Ovary (tissue), 9 donors: ENCODE measurements around the gene SLC26A1. TPM values are rescaled to one million over a fixed set of nuclear protein-coding genes. Genes with fewer than 3 reads are reported as not detected.

Experiments
- DNase-seq, 5 donors: peaks; one replicate each; pipeline ENCODE4 v3.0.0-alpha.2; 2019 to 2020
- H3K27ac ChIP-seq, 2 donors: fragments of 200-600 bp; one replicate each; pipeline versions ENCODE4 v1.5.1 to v1.8.0; 2019 to 2022
- H3K27me3 ChIP-seq: fragments of 200-600 bp; one replicate; pipeline ENCODE4 v1.8.0; 2022
- H3K36me3 ChIP-seq: fragments of 200-600 bp; sonication (generic); one replicate; pipeline ENCODE4 v1.5.1; 2019
- H3K4me1 ChIP-seq: one replicate; pipeline ENCODE4 v1.8.1; 2013; ENCODE audit warnings: mild to moderate bottlenecking, moderate library complexity; ENCODE audit not compliant: insufficient read depth
- H3K4me3 ChIP-seq: fragments of 200-600 bp; sonication (generic); one replicate; pipeline ENCODE4 v1.5.1; 2017
- H3K9me3 ChIP-seq, 2 donors: fragments of 200-600 bp in 1 of 2; sonication (generic) in 1 of 2; one replicate each; pipeline versions ENCODE4 v1.5.1 to v1.8.1; 2013 to 2019; ENCODE audit warnings: mild to moderate bottlenecking in 1 of 2, moderate library complexity in 1 of 2
- CTCF ChIP-seq, 3 donors: fragments of 450-650 bp in 2 of 3; fragments of 200-600 bp in 1 of 3; IDR thresholded peaks; one replicate each; pipeline versions ENCODE4 v1.5.1 to v1.8.0; 2016 to 2022; ENCODE audit warnings: antibody characterized with exemption in 3 of 3, mild to moderate bottlenecking in 1 of 3
- EP300 ChIP-seq: sonication (generic); formaldehyde crosslinking; IDR thresholded peaks from one replicate; pipeline ENCODE4 v1.6.1; 2017; ENCODE audit warnings: antibody characterized with exemption
- POLR2A ChIP-seq: fragments of 450-650 bp; IDR thresholded peaks from one replicate; pipeline ENCODE4 v1.6.1; 2017; ENCODE audit warnings: antibody characterized with exemption, mild to moderate bottlenecking, moderate library complexity
- WGBS, 3 donors: extraction: QIAGEN DNeasy Blood & Tissue Kit in 1 of 3; methylation state at CpG; one replicate each; pipeline versions ENCODE4 v1.1.5 to v1.1.7; 2013 to 2017; 5-methylcytosine and 5-hydroxymethylcytosine counted together
- intact Hi-C, 4 donors: fragments of 100-400 bp; cut with DNase I; formaldehyde crosslinking; loops; one replicate each; pipeline versions ENCODE4 v1.11.0 to v1.15.1; 2022 to 2023
- polyA plus RNA-seq, 2 donors: library from polyadenylated mRNA; stranded (reverse); fragments of 200-250 nt in 1 of 2; fragments of 350-450 nt in 1 of 2; fragmentation: Illumina TruSeq in 1 of 2; extraction: RNeasy Lipid Tissue Mini Kit (QIAGEN cat#74804) in 1 of 2; gene quantifications; one replicate each; pipeline ENCODE4 v1.2.3, GENCODE V29; 2013 to 2014
- total RNA-seq, 7 donors: library from RNA; depleted of rRNA in 2 of 7; stranded (reverse); fragments of >200 nt in 2 of 7; fragmentation: NEBNext Ultra II Directional in 3 of 7; extraction: Animal tissue kit (Norgen Biotek cat#: 25700) in 3 of 7; gene quantifications; one replicate each; pipeline versions ENCODE4 v1.1.0 to v1.2.4, GENCODE V29; 2016 to 2023
- donor health status: DM: no; HTN: no; CAD: no; lungs with moderate emphysema.
- donor health status: DM: no; HTN: no; CAD: no.
- donor health status: Bipolar disorder and iron deficiency.
- donor health status: DM: yes; HTN: yes; CAD: no.
- donor health status: DM: no; HTN: no; CAD: no.
- donor health status: DM: yes; HTN: yes; CAD: no.

Gene SLC26A1
- total and polyA plus RNA-seq, 9 donors = 0.10 to 1.1 (median 0.25) TPM; not detected in 1

GRCh38 chr4:1018147-1019020 lies 25.2 kb upstream of the SLC26A1 start:
- TF ChIP-seq EP300 (no peak), POLR2A (no peak), CTCF (IDR thresholded peaks at IDR 0.05) (no peak)
- Histone ChIP-seq H3K27me3 (no peaks in the 10 kb centered on the region), H3K4me1 (peaks cover 16% of the 10 kb centered on the region), H3K9me3 (no peaks in the 10 kb centered on the region), H3K4me3 (no peak overlapping the region), H3K27ac (peak overlapping the region; percentile 24 to 34), H3K36me3 (no peaks in the 10 kb centered on the region)
- WGBS, 3 donors = 46 to 47% (median 47%) methylated on average over 25 to 29 of the region's 29 CpGs
- peak in 3 of 5 donors; percentile 54 to 68 (median 63) for DNase-seq
- intact Hi-C loops = loop anchor here in 1 of 4 donors (10.0 kb wide), 1 partner anchor 216 kb away; no protein-coding TSS in a partner anchor

GRCh38 chr4:1017706-1018105 lies 24.5 kb upstream of the SLC26A1 start:
- Histone ChIP-seq H3K36me3 (no peaks in the 10 kb centered on the region), H3K4me3 (no peak overlapping the region), H3K27me3 (no peaks in the 10 kb centered on the region), H3K4me1 (peaks cover 22% of the 10 kb centered on the region), H3K9me3 (no peaks in the 10 kb centered on the region), H3K27ac (no peak overlapping the region)
- TF ChIP-seq EP300 (no peak), POLR2A (no peak), CTCF (IDR thresholded peaks at IDR 0.05) (no peak)
- WGBS, 3 donors = 49 to 68% (median 55%) methylated on average over 14 to 15 of the region's 15 CpGs
- intact Hi-C loops = loop anchor here in 1 of 4 donors (10.0 kb wide), 1 partner anchor 217 kb away; no protein-coding TSS in a partner anchor
- DNase-seq = no peak

- intact Hi-C loops = loop anchor here in 1 of 4 donors (10.0 kb wide), 1 partner anchor 218 kb away; no protein-coding TSS in a partner anchor
- no peak for TF ChIP-seq POLR2A
- no peak for TF ChIP-seq EP300
- no peak for TF ChIP-seq CTCF (IDR thresholded peaks at IDR 0.05)
- no peak overlapping the region for H3K27ac ChIP-seq
- 83 to 87% (median 84%) methylated on average over 16 of the region's 16 CpGs for WGBS, 3 donors
- H3K4me3 ChIP-seq = no peak overlapping the region
- no peaks in the 10 kb centered on the region for H3K36me3 ChIP-seq
- no peaks in the 10 kb centered on the region for H3K9me3 ChIP-seq
- no peaks in the 10 kb centered on the region for H3K27me3 ChIP-seq
- no peak for DNase-seq
- peaks cover 27% of the 10 kb centered on the region for H3K4me1 ChIP-seq
Observed at GRCh38 chr4:1017211-1017610, 24.0 kb upstream of the SLC26A1 start.

- intact Hi-C loops = loop anchor here in 1 of 4 donors (10.0 kb wide), 1 partner anchor 219 kb away; no protein-coding TSS in a partner anchor
- no peak overlapping the region for H3K4me3 ChIP-seq
- no peaks in the 10 kb centered on the region for H3K9me3 ChIP-seq
- no peaks in the 10 kb centered on the region for H3K36me3 ChIP-seq
- no peaks in the 10 kb centered on the region for H3K27me3 ChIP-seq
- H3K27ac ChIP-seq = no peak overlapping the region
- WGBS, 3 donors = 73 to 83% (median 83%) methylated on average over 9 to 10 of the region's 10 CpGs
- H3K4me1 ChIP-seq = peaks cover 27% of the 10 kb centered on the region
- TF ChIP-seq POLR2A = no peak
- TF ChIP-seq CTCF (IDR thresholded peaks at IDR 0.05) = no peak
- no peak for TF ChIP-seq EP300
- no peak for DNase-seq
Observed at GRCh38 chr4:1015746-1016145, 22.5 kb upstream of the SLC26A1 start.
